NCI-H1092 treated with DMSO at 0.1 percent for 48 hours (cell line): Measurements from ENCODE around the gene FNBP1.

ENCODE experiments used
- DNase-seq: peaks from one replicate; lab custom pipeline; 2025; lab: John Stamatoyannopoulos, UW

The FNBP1 gene

DNA sequence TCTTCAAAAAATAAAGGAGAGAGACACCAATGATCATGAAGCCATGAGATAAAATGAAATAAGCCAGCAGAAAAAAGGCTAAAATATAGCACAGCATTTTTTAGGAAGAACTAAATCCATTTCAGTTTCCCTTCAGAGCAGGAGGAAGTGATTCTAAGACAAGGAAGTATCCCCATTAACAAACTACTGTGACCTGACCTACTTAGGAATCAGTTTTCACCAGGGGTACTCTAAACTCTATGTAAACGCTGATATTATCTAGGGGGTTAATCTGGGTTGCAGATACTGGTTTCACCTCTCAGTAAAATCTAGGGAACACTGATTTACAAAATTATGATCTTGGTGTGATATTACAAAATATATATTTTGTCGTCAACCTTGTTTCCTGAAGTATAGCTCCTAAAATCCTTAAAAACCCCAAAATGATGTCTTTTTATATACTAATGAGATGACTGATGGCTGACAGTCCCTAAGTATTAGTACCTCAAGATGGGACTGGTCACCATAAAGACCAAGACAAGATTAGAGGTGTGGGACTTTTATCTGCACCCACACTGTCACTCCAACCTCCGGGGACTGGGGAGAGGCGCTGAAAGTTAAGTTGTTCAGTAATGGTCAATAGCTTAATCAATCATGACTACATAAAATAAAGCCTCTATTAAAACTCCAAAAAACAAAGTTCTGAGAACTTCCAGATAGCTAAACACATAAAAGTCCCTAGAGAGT, 2.9 kb upstream of the FNBP1 start:
- no peak for DNase-seq

DNA sequence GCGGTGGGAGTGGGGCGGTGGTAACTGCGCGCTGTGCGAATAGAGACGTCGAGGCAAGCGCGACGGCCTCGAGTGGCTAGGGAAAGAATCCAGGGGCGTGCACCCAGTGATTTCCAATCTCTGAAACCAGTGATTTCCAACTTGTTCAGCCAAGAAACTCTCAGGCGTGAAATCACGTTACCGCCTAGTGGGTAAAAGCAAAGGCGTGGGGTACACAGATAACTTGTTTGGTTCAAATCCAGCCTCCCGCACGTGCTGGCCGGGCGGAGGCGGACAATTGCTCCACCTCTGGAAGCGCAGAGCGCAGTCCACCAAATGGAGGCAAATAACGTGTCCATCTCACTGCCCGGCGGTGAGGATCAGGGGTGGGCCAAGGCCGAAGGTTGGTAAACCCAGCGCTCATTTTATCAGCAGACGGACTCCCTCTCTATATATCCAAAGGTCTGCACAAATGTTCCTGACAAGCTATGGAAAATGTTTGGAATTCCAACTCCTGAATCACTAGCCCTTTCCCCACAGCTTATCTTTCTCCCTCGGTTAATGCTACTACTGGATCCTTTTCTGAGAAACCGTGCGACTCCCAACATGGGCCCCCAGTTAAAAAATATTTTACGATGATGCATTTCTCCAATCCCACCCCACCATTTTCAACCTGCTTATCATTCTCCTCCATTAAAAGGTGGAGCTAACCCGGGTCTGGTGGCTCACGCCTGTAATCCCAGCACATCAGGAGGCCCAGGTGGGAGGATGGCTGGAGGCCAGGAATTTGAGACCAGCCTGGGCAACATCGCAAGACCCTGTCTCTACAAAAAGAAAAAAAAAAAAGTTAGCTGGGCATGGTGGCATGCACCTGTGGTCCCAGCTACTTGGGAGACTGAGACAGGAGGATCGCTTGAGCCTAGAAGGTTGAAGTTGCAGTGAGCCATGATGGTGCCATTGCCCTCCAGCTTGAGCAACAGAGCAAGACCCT, 950 bp upstream of the FNBP1 start:
- DNase-seq: no peak

DNA sequence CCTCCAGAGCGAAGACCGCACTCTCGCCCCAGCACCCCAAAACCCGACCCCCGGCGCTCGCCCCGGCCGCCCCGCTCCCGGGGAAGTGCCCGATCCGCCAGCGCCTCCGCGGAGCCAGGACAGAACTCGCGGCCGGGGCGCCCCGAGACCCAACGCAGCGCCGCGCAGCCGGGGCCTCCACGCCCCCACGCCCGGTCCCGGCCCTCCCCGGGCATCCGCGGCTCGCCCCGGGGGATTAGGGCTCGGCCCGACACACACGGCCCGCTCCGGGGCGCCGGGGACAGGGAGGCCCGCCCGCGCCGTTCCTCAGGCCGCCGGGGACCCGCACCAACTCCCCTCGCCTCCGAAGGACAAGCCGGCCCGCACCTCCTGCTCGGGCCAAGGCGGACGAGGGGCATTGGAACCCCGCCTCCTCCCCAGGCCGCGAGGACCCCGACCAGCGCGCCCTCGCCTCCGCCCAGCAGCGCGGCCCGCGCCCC, 544 bp downstream of the FNBP1 start:
- DNase-seq: no peak

DNA sequence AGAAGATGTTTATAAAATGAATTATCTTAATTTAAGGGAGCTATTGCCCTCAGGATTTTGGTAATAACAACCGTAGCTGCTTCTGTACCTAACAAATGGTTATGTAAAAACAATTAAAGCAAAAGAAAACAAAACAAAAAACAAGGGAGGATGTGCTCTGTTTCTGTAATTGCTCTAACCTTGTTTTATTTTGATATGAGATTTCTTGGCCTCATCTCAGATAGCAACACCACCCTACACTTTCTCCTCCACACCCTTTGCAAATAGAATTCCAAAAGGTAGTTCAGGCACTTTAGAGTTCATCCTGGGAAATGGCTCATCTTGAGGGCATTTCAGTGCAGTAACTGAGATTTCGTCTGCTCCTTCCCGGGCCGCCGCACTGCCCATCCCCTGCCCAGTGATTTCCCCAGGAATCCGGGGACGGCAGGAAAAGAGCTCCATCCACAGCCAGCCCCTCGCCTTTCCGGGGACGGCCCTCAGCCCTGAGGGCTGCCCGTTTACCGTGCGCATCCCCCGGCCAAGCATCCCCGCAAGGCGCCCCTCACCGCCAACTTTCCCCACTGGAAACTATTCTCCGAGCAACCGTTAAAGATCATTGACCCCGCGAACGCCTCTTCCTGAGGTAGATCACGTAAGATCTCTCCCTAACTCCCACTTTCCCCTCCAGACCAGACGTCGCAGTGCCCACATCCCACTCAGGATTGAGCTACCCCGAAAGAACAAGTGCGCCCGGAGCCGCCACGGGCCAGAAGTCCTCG, 1.2 kb downstream of the FNBP1 start:
- DNase-seq: no peak

DNA sequence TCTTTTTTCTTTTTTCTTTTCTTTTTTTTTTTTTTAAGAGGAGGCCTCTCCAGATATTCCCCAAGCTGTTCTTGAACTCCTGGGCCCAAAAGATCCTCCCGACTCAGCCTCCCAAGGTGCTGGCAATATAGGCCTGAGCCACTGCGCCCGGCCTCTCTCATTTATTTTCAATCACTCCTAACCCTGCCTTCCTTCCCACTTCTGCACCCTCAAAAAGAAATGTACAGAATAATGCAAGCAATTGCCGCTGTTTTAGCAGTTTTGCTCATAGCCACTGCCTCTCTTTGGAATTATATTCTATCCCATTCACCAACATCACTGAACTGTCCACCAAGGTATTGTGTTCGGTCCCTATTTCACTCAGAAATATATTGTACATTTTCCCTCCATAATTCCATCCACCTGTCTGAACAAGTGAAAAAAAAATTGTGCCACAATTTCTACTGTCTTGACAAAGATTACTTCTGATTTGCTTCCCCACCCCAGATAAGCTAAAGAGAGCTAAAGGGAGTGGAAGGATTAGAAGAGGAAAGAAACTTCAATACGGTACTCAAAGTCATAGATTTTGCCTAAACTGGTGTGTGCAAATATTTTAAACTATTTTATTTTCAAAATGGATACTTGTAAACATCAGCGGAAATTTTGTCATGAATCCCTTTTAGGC, 1.9 kb downstream of the FNBP1 start:
- no peak for DNase-seq

DNA sequence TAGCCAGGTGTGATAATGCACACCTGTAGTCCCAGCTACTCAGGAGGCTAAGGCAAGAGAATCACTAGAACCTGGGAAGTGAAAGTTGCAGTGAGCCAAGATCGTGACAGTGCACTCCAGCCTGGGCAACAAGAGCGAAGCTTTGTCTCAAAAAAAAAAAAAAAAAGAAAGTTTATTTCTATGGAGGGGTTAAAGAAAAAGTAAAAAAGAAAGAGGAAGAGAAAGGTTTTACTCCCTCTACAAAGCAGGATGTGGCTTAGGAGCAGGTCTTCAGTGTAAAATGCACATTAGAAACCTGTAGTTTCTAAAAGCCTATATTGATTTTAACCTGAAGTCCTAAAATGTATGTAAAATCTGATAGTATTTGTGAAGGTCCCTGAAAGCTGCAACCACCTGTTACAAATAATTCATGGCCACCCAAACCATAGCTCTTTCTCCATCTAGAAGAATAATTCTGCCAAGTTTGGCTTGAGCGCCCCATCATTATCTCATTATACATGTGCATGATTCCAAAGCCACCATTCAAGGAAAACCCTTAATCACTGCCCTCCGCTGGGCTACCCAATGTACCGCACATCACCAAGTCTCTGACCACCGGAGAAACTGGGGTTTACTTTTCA, 3.4 kb downstream of the FNBP1 start:
- DNase-seq: no peak

DNA sequence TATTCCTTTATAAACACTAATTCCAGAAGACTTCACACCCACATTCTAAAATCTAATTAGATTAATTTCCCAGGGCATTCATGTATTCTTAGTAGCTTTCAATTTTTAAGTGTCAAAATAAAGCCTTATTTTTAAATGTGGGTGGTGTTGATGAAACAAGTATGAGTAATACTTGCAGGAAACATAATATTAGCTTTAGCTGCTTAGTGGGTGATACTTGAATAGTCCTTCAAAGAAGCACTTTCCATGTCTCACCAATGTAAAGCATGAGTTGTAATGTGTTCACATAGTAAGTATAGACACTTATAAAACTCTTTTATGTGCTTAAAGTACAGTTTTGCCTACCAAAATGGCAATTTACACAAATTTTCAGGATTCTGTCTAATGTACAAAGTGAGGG, 6.9 kb downstream of the FNBP1 start:
- no peak for DNase-seq

DNA sequence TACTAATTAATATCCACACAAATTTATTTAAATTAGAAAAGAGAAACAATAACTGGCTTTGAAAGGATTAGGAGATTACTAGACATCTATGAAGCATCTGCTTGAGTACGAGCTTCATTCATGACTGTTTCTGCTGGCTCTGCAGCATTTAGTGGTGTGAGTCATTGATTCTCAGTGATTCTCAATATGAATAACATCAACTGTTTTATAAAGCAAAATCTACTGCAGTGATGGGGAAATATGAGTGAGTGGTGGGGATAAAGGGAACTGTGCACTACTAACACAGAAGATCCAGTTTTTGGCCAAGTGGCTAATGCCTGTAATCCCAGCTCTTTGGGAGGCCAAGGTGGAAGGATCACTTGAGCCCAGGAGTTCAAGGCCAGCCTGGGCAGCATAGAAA, 8.4 kb downstream of the FNBP1 start:
- DNase-seq: no peak

DNA sequence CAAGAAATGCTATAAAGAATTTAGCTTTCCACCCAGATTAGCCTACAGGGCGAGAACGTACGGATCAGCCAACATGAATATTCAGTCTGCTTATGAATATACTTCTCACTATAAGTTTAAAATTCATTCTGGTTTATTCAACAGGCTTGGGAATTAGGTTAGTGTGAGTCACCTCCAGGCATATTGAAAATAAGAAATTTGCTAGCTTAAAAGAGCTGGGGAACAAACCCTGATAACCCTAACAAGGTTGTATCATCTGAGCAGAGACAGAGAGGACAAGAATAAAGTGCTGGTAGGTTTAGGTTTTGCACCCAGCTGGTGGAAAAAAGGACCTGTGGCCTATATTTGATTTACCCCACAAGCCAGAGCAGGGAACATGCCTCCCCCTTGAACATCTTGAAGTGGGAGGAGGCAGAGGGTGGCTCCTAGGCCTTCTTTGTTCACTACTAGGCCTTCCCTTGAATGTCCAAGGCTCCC, 12.3 kb downstream of the FNBP1 start:
- DNase-seq: no peak

DNA sequence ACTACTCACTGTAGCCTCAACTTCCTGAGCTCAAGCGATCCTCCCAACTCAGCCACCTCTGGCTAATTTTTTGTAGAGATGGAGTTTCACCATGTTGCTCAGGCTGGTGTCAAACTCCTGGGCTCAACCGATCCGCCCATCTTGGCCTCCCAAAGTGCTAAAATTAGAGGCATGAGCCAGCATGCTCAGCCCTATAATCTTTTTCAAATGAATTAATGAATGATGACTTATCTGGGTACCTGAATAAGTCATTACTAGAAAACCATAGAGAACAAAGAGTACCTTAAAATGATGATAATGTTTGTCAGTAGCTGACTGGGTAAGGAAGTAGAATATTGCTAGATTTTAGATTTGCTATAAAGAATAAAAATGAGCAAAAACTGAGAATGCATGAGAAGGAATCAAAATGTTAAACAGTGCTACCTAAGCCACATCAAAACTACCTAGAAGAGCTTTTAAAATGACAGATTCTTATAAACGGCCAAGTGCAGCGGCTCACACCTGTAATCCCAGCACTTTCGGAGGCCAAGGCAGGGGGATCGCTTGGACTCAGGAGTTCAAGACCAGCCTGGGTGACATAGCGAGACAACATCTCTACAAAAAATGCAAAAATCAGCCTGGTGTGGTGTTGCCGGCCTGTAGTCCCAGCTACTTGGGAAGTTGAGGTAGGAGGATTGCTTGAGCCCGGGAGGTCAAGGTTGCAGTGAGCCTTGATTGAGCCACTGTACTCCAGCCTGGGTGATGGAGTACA, 13.6 kb downstream of the FNBP1 start:
- DNase-seq: no peak

DNA sequence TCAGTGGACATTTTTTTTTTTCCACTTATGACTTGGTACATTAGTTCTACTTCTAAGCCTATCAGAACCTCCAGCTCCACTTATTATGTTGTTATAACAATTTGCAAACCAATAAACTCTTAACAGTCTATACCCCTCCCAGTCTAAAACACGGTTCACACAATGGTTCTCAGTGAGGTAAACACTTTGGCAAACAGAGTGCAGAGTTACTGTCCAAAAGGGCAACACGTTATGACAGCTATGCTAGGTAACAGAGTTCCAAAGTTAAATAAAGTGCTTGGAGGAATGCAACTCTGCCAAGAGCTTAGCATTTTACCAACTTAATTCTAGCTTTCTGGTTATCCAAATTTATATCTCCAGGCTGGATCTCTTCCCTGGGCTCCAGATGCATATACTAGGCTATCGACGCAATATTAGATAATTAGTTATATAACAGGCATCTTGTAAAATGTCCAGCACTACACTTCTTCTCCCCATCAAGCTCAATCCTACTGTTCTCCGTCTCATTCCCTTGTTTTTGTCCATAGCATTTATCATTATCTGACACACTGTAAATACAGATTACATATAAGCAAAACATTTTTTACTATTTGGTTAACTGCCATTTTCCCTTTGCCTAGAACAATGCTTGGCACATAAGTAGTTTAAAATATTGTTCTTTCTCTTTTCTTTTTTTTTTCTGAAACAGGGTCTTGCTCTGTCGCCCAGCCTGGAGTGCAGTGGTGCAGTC, 14.3 kb downstream of the FNBP1 start:
- DNase-seq: no peak

DNA sequence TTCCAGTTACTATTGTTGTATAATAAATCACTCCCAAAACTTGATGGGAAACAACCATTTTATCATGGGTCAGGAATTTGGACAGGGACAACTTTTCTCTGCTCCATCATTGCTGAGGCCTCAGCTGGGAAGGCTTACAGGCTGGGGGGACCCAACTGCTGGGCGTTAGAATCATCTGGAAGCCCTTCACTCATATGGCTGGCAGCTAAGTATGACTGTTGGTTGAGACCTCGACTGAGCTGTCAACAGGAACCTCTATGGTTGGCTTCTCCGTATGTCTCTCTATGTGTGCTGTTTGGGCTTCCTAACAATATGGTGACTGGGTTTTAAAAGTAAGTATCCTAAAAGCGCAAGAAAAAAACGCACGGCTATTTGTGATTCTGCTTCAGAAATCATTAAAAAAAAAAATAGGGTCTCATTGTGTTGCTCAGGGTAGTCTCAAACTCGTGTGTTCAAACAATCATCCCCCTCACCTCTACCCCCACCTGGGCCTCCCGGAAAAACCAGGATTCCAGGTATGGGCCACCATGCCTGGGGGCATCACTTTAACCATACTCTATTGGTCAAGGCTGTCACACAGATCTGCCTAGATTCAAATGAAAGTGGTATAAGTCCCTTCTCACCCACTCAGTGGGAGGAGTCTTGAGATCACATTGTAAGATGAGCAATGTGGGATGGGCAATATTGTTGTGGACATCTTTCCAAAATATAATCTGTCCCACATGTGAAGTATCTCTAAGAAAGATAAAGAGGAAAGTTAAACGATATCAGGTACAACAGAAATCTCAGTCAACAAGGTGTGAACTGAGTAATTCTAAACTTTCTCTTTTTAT, 15.2 kb downstream of the FNBP1 start:
- DNase-seq: no peak

DNA sequence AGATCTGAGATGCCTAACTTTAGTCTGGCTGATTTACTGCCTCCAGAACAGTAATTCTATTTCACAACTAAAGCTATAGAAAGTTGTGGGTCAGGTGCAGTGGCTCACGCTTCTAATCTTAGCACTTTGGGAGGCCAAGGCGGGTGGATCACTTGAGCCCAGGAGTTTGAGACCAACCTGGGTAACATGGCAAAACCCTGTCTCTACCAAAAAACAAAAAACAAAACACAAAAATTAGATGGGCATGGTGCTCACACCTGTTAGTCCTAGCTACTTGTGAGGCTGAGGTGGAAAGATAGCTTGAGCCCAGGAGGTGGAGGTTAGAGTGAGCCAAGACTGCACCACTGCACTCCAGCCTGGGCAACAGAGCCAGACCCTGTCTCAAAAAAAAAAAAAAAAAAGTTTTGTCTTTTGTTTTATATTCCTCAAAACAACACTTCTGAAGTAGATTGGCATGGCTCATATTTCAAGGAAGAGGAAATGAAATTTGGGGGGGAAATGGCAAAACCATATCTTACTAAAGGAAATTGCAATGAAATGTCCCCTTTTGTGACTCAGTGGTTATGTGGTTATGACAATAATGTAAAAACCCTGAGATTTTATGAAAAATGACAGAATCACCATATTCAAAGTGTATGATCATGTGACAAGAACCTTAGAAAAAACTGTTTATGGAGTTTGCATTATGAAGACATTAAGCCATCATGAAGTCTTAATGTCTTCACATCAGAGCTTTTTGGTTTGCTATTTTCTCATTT, 16.2 kb downstream of the FNBP1 start:
- DNase-seq: no peak

DNA sequence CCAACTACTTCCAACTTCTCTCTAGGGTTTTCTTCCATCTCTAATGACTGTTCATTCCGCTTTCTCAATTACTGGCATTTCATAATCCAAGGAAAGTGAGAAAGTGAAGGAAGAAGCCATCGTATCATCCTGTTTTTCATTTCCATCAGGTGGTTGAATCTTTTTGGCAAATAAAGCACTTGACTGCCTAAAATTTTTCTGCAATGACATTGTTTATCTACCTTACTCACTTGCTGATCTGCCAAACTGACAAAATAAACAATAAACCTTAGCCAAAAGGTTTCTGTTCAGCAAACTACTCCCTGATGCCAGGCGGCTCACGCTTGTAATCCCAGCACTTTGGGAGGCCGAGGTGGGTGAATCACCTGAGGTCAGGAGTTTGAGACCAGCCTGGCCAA, 18.4 kb downstream of the FNBP1 start:
- DNase-seq: no peak

DNA sequence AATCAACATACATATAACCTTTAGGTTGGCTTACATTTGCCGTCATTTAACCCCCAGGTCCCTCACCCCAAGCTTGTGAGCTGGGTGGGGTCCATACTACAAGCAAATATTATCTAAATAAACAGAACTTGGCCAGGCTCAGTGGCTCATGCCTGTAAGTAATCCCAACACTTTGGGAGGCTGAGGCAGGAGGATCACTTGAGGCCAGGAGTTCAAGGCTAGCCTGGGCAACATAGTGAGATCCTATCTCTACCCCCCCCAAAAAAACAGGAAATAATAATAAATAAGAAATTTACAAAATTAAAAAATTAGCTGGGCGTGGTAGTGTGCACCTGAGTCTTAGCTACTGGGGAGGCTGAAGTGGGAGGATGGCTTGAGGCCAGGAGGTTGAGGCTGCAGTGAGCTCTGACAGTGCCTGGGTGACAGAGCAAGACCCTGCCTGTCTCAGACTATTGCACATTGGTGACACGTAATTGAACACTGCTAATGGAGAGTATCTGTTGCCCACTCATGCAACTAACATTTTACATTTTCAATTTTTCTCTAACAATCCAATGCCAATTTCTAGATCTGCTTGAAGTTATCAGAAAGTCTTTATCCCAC, 18.9 kb downstream of the FNBP1 start:
- no peak for DNase-seq

DNA sequence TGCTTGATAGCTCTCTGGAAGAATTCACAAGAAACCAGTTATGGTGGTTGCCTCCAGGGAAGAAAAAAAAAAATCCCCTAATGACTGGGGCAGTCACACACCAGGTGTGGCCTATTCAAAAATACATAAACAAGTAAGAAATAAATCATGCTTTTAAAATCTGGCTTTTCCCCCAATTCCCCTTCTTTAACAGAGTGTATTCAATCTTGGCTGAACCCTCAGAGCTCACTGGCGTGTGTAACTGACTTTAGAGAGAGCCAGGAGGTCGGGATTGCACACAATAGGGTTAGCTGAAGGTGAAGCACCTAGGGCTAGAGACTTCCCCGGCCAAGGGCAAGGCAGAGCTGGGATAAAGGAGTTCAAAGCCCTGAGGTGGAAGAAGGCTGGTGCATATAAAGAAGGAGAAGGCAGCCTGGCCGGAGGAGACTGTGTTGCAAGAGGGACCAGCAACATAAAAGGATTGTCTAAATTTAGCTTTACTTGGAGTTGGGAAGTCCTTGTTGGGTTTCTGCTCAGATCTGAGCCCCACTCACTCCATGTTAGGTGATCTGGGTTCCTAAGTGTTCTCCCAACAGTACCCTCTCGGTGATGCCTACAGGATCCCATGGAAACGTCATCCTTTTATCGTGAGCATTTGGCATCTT, 19.7 kb downstream of the FNBP1 start:
- no peak for DNase-seq

DNA sequence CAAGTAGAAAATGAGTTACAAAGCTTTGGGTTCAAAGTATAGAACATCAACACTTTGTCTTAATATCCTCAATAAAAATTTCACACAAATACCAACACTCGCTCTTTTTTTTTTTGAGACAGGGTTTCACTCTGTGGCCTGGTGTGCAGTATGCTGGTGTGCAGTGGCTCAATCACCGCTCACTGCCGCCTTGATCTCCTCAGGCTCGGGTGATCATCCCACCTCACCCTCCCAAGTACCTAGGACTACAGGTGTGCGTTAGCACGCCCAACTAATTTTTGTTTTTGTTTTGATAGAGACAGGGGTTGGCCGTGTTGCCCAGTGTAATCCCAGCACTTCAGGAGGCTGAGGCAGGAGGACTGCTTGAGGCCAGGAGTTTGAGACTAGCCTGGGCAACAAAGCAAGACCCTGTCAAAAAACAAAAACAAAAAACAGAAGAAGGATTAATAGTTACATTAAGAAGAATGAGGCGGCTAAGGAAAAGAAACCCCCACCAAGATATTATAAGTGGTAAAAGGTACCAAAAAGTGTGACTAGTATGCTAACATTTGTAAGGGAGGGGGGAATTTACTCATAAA, 20.3 kb downstream of the FNBP1 start:
- DNase-seq: no peak
